HepG2 (cell line): ENCODE measurements around the gene DDX17. TPM values are rescaled to one million over a fixed set of nuclear protein-coding genes. Genes with fewer than 3 reads are reported as not detected.

ENCODE experiments used
- AKNA ChIP-seq: sonication (generic); formaldehyde crosslinking; IDR thresholded peaks from 2 replicates; pipeline ENCODE4 v1.4.0; 2020; ENCODE audit warnings: missing genetic modification reagents, borderline replicate concordance
- ATF7-NPFF ChIP-seq: sonication (generic); formaldehyde crosslinking; IDR thresholded peaks from 2 replicates; pipeline ENCODE4 v1.8.1; 2023; ENCODE audit warnings: mild to moderate bottlenecking, low read depth, missing genetic modification reagents, moderate library complexity
- CC2D1A ChIP-seq: sonication (generic); formaldehyde crosslinking; IDR thresholded peaks from 2 replicates; pipeline ENCODE4 v1.8.1; 2023; ENCODE audit warnings: mild to moderate bottlenecking, missing genetic modification reagents
- CHCHD3 ChIP-seq: sonication (generic); formaldehyde crosslinking; IDR thresholded peaks from 2 replicates; pipeline ENCODE4 v1.8.0; 2022; ENCODE audit warnings: mild to moderate bottlenecking, missing genetic modification reagents, moderate library complexity
- DZIP1 ChIP-seq: sonication (generic); formaldehyde crosslinking; IDR thresholded peaks from 2 replicates; pipeline ENCODE4 v1.5.0; 2020; ENCODE audit warnings: mild to moderate bottlenecking, missing genetic modification reagents
- FOXP4 ChIP-seq: sonication (generic); formaldehyde crosslinking; IDR thresholded peaks from 2 replicates; pipeline ENCODE4 v1.4.0; 2020; ENCODE audit warnings: missing genetic modification reagents
- MAX ChIP-seq: IDR thresholded peaks from 2 replicates; pipeline ENCODE4 v1.6.1; 2012; ENCODE audit warnings: inconsistent platforms
- MTF1 ChIP-seq: sonication (generic); formaldehyde crosslinking; IDR thresholded peaks from 2 replicates; pipeline ENCODE4 v1.5.0; 2020; ENCODE audit warnings: missing genetic modification reagents
- RFX5 ChIP-seq: IDR thresholded peaks from 2 replicates; pipeline ENCODE4 v1.6.1; 2011; ENCODE audit warnings: low read depth, low read length, improper control_type of control experiment
- SAFB2 ChIP-seq: sonication (generic); formaldehyde crosslinking; IDR thresholded peaks from 2 replicates; pipeline ENCODE4 v1.5.1; 2020; ENCODE audit warnings: missing genetic modification reagents, low read depth, mild to moderate bottlenecking, borderline replicate concordance
- SIN3A ChIP-seq: IDR thresholded peaks from 2 replicates; pipeline ENCODE4 v1.6.1; 2011; ENCODE audit warnings: low read depth, mild to moderate bottlenecking, control low read depth, low read length, borderline replicate concordance
- SP1 ChIP-seq, 2 experiments: fragments of 450-650 bp in 1 of 2; sonication (generic) in 1 of 2; formaldehyde crosslinking in 1 of 2; IDR thresholded peaks; 2 replicates each; pipeline versions ENCODE4 v1.4.0 to v1.6.1; 2016 to 2020; ENCODE audit warnings: missing genetic modification reagents in 1 of 2
- TFE3 ChIP-seq: IDR thresholded peaks from 2 replicates; pipeline ENCODE4 v1.6.1; 2016
- WIZ ChIP-seq: sonication (generic); formaldehyde crosslinking; IDR thresholded peaks from 2 replicates; pipeline ENCODE4 v1.5.1; 2020; ENCODE audit warnings: mild to moderate bottlenecking, missing genetic modification reagents
- YEATS4 ChIP-seq: sonication (generic); formaldehyde crosslinking; IDR thresholded peaks from 2 replicates; pipeline ENCODE4 v1.4.0; 2020; ENCODE audit warnings: missing genetic modification reagents, borderline replicate concordance
- ZNF740 ChIP-seq: sonication (generic); formaldehyde crosslinking; IDR thresholded peaks from 2 replicates; pipeline ENCODE4 v1.4.0; 2020; ENCODE audit warnings: missing genetic modification reagents
- ZSCAN22 ChIP-seq: sonication (generic); formaldehyde crosslinking; IDR thresholded peaks from 2 replicates; pipeline ENCODE4 v1.4.0; 2020; ENCODE audit warnings: mild to moderate bottlenecking, missing genetic modification reagents
- polyA plus RNA-seq, 8 experiments: library from polyadenylated mRNA; depleted of rRNA in 3 of 8; stranded (reverse) in 7 of 8; unstranded in 1 of 8; fragments of >200 nt; fragmentation: Illumina TruSeq in 4 of 8; extraction: Trizol in 4 of 8; gene quantifications; 2 replicates each; pipeline versions ENCODE4 v1.2.1 to v1.2.3, GENCODE V29; 2011 to 2016; ENCODE audit warnings: low read depth in 4 of 8, missing spikeins in 1 of 8, mixed read lengths in 1 of 8; ENCODE audit not compliant: insufficient read depth in 1 of 8
- total RNA-seq, 5 experiments: library from RNA; depleted of rRNA; stranded (reverse); fragments of >200 nt; fragmentation: Illumina TruSeq; extraction: Trizol; gene quantifications; 2 replicates each; pipeline ENCODE4 v1.2.3, GENCODE V29; 2016; ENCODE audit warnings: low read depth in 1 of 5

Gene DDX17
- total and polyA plus RNA-seq, 2 of the 13 experiments (the other 11 are each of a cell fraction or from before 2014, with no cell fraction given), result 238 to 344 TPM

GRCh38 chr22:38505541-38506117 lies 482 bp downstream of the DDX17 start (continued):
- TF ChIP-seq SIN3A (0 out of 2 replicates have a peak, but pooled peaks have one; percentile 25), SAFB2 (peak; percentile 71; the same call in 1 of the 2 replicates), ZSCAN22 (CRISPR knock-in tag) (peak; percentile 96), CHCHD3 (CRISPR knock-in tag) (peak; percentile 67; the same call in 1 of the 2 replicates), MTF1 (CRISPR knock-in tag) (no peak), YEATS4 (CRISPR knock-in tag) (0 out of 2 replicates have a peak, but pooled peaks have one; percentile 68), RFX5 (no peak), TFE3 (CRISPR knock-in tag) (no peak), AKNA (CRISPR knock-in tag) (no peak), FOXP4 (CRISPR knock-in tag) (no peak), CC2D1A (no peak), DZIP1 (CRISPR knock-in tag) (no peak), ZNF740 (peak; percentile 47), SP1 (IDR thresholded peaks at IDR 0.05) (no peak), SP1 (CRISPR knock-in tag; IDR thresholded peaks at IDR 0.05) (no peak), WIZ (CRISPR knock-in tag) (0 out of 2 replicates have a peak, but pooled peaks have one; percentile 81), MAX (no peak; the same call in 1 of the 2 replicates), ATF7-NPFF (peak; percentile 32; the same call in 1 of the 2 replicates)
